ENCODE measurements around the gene KIF24.

DNA sequence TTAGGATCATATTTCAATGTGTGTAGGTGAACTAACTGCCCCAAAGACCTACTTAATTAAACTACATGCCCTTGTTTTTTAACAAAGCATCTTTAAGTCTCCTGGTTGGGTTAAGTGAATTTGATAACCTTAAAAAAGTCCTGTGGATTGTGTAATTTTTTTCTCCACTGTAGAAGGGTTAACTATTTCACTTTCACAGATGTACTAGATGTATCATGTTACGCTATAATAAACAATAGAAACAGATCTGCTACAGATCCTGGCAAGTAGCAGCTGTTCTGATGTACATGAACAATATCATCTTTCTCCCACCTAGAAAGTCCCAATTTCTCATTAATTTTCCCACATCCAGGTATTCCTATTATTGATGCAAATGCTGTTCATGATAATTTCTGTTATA lies 18.9 kb downstream of the KIF24 start:
- TF ChIP-seq ZFX (IDR thresholded peaks at IDR 0.05; ENCODE audit: borderline replicate concordance) = no peak
- TF ChIP-seq, protein P1, sequence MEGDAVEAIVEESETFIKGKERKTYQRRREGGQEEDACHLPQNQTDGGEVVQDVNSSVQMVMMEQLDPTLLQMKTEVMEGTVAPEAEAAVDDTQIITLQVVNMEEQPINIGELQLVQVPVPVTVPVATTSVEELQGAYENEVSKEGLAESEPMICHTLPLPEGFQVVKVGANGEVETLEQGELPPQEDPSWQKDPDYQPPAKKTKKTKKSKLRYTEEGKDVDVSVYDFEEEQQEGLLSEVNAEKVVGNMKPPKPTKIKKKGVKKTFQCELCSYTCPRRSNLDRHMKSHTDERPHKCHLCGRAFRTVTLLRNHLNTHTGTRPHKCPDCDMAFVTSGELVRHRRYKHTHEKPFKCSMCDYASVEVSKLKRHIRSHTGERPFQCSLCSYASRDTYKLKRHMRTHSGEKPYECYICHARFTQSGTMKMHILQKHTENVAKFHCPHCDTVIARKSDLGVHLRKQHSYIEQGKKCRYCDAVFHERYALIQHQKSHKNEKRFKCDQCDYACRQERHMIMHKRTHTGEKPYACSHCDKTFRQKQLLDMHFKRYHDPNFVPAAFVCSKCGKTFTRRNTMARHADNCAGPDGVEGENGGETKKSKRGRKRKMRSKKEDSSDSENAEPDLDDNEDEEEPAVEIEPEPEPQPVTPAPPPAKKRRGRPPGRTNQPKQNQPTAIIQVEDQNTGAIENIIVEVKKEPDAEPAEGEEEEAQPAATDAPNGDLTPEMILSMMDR (IDR thresholded peaks at IDR 0.05) = no peak

Data from 22Rv1 (cell line).